K562 (cell line): Measurements from ENCODE around the gene ART4. TPM values are rescaled to one million over a fixed set of nuclear protein-coding genes. Genes with fewer than 3 reads are reported as not detected.

Experiments used
- ATAC-seq: fragments of 200-7000 bp; cut with Tn5 transposase; 3 replicates; pipeline ENCODE4 v1.9.1; 2020; ENCODE audit warnings: moderate library complexity
- BruUV-seq: library from RNA; stranded (reverse); fragments of 400-500 nt; replicated peaks from 2 replicates; lab custom pipeline; 2021; lab: Mats Ljungman, UMichigan
- CTCF ChIA-PET: fragments of 300-600 bp; formaldehyde crosslinking; extraction: SDS; loops from one replicate; lab custom pipeline; 2021; ENCODE audit warnings: low intra/inter-chr PET ratio; lab: Yijun Ruan, JAX
- POLR2A ChIA-PET: fragments of 300-600, 350-650 bp; sonication (Branson Sonifier 250); formaldehyde crosslinking; extraction: SDS; loops from one replicate; lab custom pipeline; 2021; ENCODE audit warnings: antibody characterized with exemption, inconsistent platforms; lab: Yijun Ruan, JAX
- DNase-seq, 4 experiments: peaks; one replicate each; pipeline versions ENCODE4 v3.0.0 to v3.0.0-alpha.2; 2011 to 2018; ENCODE audit warnings: low spot score in 3 of 4, mixed read lengths in 3 of 4; ENCODE audit errors: extremely low read depth in 1 of 4
- FAIRE-seq: peaks from 2 replicates; lab custom pipeline; 2011; peaks lifted over from hg19 to GRCh38; lab: Jason Lieb, UNC
- H2AFZ ChIP-seq: 2 replicates; pipeline ENCODE4 v1.6.0; 2011; ENCODE audit warnings: low read depth, low read length, control low read depth, inconsistent platforms
- H3K27ac ChIP-seq: fragments of 200-600 bp; 3 replicates; pipeline ENCODE4 v1.8.0; 2011; ENCODE audit warnings: low read depth, mild to moderate bottlenecking, control low read depth, inconsistent platforms, low read length, moderate library complexity, mixed read lengths; ENCODE audit errors: extremely low read depth
- H3K27me3 ChIP-seq, 2 experiments: fragments of 300-600 bp in 1 of 2; 2 replicates in 1 of 2; 3 replicates in 1 of 2; pipeline versions ENCODE4 v1.6.0 to v1.8.0; 2011; ENCODE audit warnings: inconsistent platforms in 2 of 2, low read length in 2 of 2, mild to moderate bottlenecking in 1 of 2, mixed read lengths in 1 of 2, moderate library complexity in 1 of 2; ENCODE audit not compliant: control insufficient read depth in 2 of 2, insufficient read depth in 2 of 2
- H3K36me3 ChIP-seq: fragments of 300-600 bp; 3 replicates; pipeline ENCODE4 v1.8.0; 2011; ENCODE audit warnings: mild to moderate bottlenecking, low read length, inconsistent platforms; ENCODE audit not compliant: control insufficient read depth, insufficient read depth
- H3K4me1 ChIP-seq, 2 experiments: fragments of 200-600 bp in 1 of 2; replicated peaks in 1 of 2; 2 replicates in 1 of 2; 3 replicates in 1 of 2; pipeline versions ENCODE4 v1.5.1 to v1.8.0; 2011; ENCODE audit warnings: inconsistent platforms in 2 of 2, low read length in 2 of 2, mild to moderate bottlenecking in 1 of 2, mixed read lengths in 1 of 2, moderate library complexity in 1 of 2; ENCODE audit not compliant: control insufficient read depth in 2 of 2, insufficient read depth in 2 of 2
- H3K4me2 ChIP-seq: 2 replicates; pipeline ENCODE4 v1.6.1; 2011; ENCODE audit warnings: low read length, control low read depth, inconsistent platforms, mixed read lengths; ENCODE audit not compliant: insufficient read depth
- H3K4me3 ChIP-seq: fragments of 200-600 bp; sonication (generic), shearing (Covaris generic); 2 replicates; pipeline ENCODE4 v1.5.1; 2016; ENCODE audit warnings: control low read depth, inconsistent platforms
- H3K79me2 ChIP-seq: fragments of 200-600 bp; 3 replicates; pipeline ENCODE4 v1.8.0; 2011; ENCODE audit warnings: low read length, inconsistent platforms; ENCODE audit not compliant: control insufficient read depth, insufficient read depth
- H3K9ac ChIP-seq, 2 experiments: 2 replicates each; pipeline versions ENCODE4 v1.6.0 to v1.6.1; 2011; ENCODE audit warnings: low read depth in 2 of 2, low read length in 2 of 2, control low read depth in 1 of 2, inconsistent platforms in 1 of 2, mild to moderate bottlenecking in 1 of 2, mixed read lengths in 1 of 2; ENCODE audit not compliant: insufficient read depth in 1 of 2
- H3K9me1 ChIP-seq: one replicate; pipeline ENCODE4 v1.6.0; 2011; ENCODE audit warnings: inconsistent platforms, mild to moderate bottlenecking, low read length, moderate library complexity; ENCODE audit not compliant: control insufficient read depth, insufficient read depth
- H3K9me3 ChIP-seq: replicated peaks from 2 replicates; pipeline ENCODE4 v1.5.1; 2011; ENCODE audit warnings: low read depth, low read length, inconsistent platforms; ENCODE audit not compliant: control insufficient read depth, insufficient read depth
- H4K20me1 ChIP-seq: replicated peaks from 2 replicates; pipeline ENCODE4 v1.6.1; 2011; ENCODE audit warnings: low read length, inconsistent platforms, mixed read lengths; ENCODE audit not compliant: control insufficient read depth, insufficient read depth
- BACH1 ChIP-seq: fragments of 200-800 bp; sonication (Bioruptor generic); IDR thresholded peaks from 2 replicates; pipeline ENCODE4 v1.6.1; 2016; ENCODE audit warnings: missing genetic modification characterization, missing compliant biosample characterization
- DIDO1 ChIP-seq: fragments of 450-650 bp; IDR thresholded peaks from 2 replicates; pipeline ENCODE4 v1.6.1; 2016; ENCODE audit warnings: low read depth, missing biosample characterization, missing genetic modification characterization
- KLF6 ChIP-seq: fragments of 250-450 bp; sonication (Bioruptor Pico); IDR thresholded peaks from 2 replicates; pipeline ENCODE4 v1.4.0; 2020; ENCODE audit warnings: mild to moderate bottlenecking, moderate library complexity, borderline replicate concordance
- MTA1 ChIP-seq: fragments of 450-650 bp; IDR thresholded peaks from 2 replicates; pipeline ENCODE4 v1.6.1; 2017; ENCODE audit warnings: borderline replicate concordance
- MXI1 ChIP-seq: IDR thresholded peaks from 2 replicates; pipeline ENCODE4 v1.6.1; 2011; ENCODE audit warnings: low read depth, mild to moderate bottlenecking, improper control_type of control experiment, low read length
- RAD21 ChIP-seq, 2 experiments: fragments of 250-450 bp in 1 of 2; fragments of 450-650 bp in 1 of 2; sonication (Bioruptor Pico) in 1 of 2; formaldehyde crosslinking in 1 of 2; IDR thresholded peaks in 1 of 2; conservative IDR thresholded peaks in 1 of 2; 2 replicates each; pipeline versions ENCODE4 v1.4.0 to v1.8.0; 2020 to 2022; ENCODE audit warnings: mild to moderate bottlenecking in 2 of 2, moderate library complexity in 1 of 2
- SNIP1 ChIP-seq: fragments of 450-650 bp; IDR thresholded peaks from 2 replicates; pipeline ENCODE4 v1.7.1; 2017; ENCODE audit warnings: low read depth, mild to moderate bottlenecking
- ZFX ChIP-seq: sonication (generic); formaldehyde crosslinking; IDR thresholded peaks from 2 replicates; pipeline ENCODE4 v1.8.0; 2022; ENCODE audit warnings: mild to moderate bottlenecking, missing genetic modification reagents, moderate library complexity
- ZNF696 ChIP-seq: fragments of 250-450 bp; sonication (Bioruptor Pico); conservative IDR thresholded peaks from 2 replicates; pipeline ENCODE4 v1.4.0; 2020; ENCODE audit warnings: mild to moderate bottlenecking, moderate library complexity
- in situ Hi-C: fragments of 300-500 bp; cut with MboI; formaldehyde crosslinking; loops from 4 replicates; pipeline ENCODE4 v1.15.0; 2018; ENCODE audit warnings: inconsistent platforms, mixed read lengths
- intact Hi-C: fragments of 100-400 bp; cut with micrococcal nuclease; formaldehyde crosslinking; loops from 2 replicates; pipeline ENCODE4 v1.14.2; 2022
- polyA plus RNA-seq, 8 experiments: library from polyadenylated mRNA; depleted of rRNA in 4 of 8; stranded (reverse) in 5 of 8; unstranded in 3 of 8; fragments of >200 nt; fragmentation: Nextera tagmentation in 2 of 8; fragmentation: Illumina TruSeq in 1 of 8; extraction: Ambion mirVana in 2 of 8; extraction: Trizol in 1 of 8; gene quantifications; 2 replicates each; pipeline versions ENCODE4 v1.2.1 to v1.2.3, GENCODE V29; 2011 to 2014; ENCODE audit warnings: inconsistent platforms in 1 of 8, missing spikeins in 1 of 8
- total RNA-seq, 7 experiments: library from RNA; depleted of rRNA in 6 of 7; stranded (reverse); fragments of >200 nt in 6 of 7; fragmentation: Illumina TruSeq in 2 of 7; extraction: Trizol in 2 of 7; gene quantifications; 2 replicates each; pipeline versions ENCODE4 v1.2.1 to v1.2.3, GENCODE V29; 2011 to 2021; ENCODE audit warnings: low replicate concordance in 1 of 7
- TF ChIP-seq, protein P1 (sequence below): sonication (generic); formaldehyde crosslinking; IDR thresholded peaks from 2 replicates; pipeline ENCODE4 v1.8.0; 2022; ENCODE audit warnings: mild to moderate bottlenecking, missing genetic modification reagents
- TF ChIP-seq, protein P2 (sequence below): fragments of 250-450 bp; sonication (Bioruptor Pico); IDR thresholded peaks from 2 replicates; pipeline ENCODE4 v1.8.0; 2022; ENCODE audit warnings: moderate library complexity, mild to moderate bottlenecking, inconsistent platforms
- TF ChIP-seq, protein P3 (sequence below): fragments of 250-450 bp; sonication (Bioruptor Pico); IDR thresholded peaks from 2 replicates; pipeline ENCODE4 v1.5.1; 2021; ENCODE audit warnings: mild to moderate bottlenecking

Gene ART4
- total and polyA plus RNA-seq, 9 of the 15 experiments (the other 6 are each of a cell fraction or from before 2014, with no cell fraction given): 0.07 TPM; not detected in 8

DNA sequence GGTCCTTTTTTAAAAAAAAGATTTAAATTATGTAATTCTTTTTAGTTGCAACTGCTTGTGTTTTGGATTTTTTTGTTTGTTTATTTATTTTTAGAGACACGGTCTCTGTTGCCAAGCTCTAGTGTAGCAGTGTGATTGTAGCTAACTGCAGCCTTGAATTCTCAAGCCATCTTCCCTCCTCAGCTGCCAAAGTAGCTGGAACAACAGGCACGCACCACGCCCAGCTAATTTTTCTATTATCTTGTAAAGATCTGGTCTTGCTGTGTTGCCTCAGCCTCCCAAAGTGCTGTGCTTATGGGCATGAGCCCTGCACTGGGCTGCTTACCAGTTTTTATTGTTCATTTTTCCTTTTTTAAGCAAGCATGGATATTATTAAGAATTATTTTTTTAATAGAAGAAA, 10.6 kb upstream of the ART4 start (continued):
- no peak for TF ChIP-seq MXI1
- no peak for TF ChIP-seq SNIP1
- TF ChIP-seq RAD21 (CRISPR knock-in tag; conservative IDR thresholded peaks at IDR 0.05 in 1 of 2, IDR thresholded peaks at IDR 0.05 in 1 of 2): no peak
- TF ChIP-seq MTA1: no peak
- no peak for TF ChIP-seq ZNF696 (CRISPR knock-in tag)
- TF ChIP-seq, protein P1, sequence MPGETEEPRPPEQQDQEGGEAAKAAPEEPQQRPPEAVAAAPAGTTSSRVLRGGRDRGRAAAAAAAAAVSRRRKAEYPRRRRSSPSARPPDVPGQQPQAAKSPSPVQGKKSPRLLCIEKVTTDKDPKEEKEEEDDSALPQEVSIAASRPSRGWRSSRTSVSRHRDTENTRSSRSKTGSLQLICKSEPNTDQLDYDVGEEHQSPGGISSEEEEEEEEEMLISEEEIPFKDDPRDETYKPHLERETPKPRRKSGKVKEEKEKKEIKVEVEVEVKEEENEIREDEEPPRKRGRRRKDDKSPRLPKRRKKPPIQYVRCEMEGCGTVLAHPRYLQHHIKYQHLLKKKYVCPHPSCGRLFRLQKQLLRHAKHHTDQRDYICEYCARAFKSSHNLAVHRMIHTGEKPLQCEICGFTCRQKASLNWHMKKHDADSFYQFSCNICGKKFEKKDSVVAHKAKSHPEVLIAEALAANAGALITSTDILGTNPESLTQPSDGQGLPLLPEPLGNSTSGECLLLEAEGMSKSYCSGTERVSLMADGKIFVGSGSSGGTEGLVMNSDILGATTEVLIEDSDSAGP (CRISPR knock-in tag): no peak
- TF ChIP-seq, protein P2, sequence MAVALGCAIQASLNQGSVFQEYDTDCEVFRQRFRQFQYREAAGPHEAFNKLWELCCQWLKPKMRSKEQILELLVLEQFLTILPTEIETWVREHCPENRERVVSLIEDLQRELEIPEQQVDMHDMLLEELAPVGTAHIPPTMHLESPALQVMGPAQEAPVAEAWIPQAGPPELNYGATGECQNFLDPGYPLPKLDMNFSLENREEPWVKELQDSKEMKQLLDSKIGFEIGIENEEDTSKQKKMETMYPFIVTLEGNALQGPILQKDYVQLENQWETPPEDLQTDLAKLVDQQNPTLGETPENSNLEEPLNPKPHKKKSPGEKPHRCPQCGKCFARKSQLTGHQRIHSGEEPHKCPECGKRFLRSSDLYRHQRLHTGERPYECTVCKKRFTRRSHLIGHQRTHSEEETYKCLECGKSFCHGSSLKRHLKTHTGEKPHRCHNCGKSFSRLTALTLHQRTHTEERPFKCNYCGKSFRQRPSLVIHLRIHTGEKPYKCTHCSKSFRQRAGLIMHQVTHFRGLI (CRISPR knock-in tag): no peak
- no peak for TF ChIP-seq DIDO1 (tag)
- TF ChIP-seq KLF6: no peak

DNA sequence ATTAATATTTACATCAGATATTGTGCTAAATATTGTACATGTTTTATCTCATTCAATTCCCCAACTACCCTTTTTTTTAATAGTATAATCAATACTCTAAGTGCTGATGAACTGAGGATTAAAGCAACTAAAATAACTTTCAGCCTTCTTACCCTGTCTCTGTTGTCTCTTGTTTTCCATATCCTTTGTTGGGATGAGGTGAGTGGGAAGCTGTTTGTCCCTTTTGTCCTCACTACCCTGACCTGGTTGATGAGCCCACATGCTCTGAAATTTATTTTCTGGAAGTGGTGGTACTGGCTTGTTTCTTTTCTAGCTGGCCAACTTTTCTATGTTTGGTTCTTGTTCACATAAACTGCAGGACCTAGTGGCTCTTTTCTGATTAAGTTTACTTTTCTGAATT, 9.6 kb upstream of the ART4 start:
- in situ Hi-C loops: no loop called here
- POLR2A ChIA-PET: no interaction called here
- H4K20me1 ChIP-seq: no peaks in the 10 kb centered on the region
- H3K9ac ChIP-seq: no peak overlapping the region
- H3K4me3 ChIP-seq: no peak overlapping the region
- H3K9me1 ChIP-seq: no peaks in the 10 kb centered on the region
- H3K36me3 ChIP-seq: no peaks in the 10 kb centered on the region
- H2AFZ ChIP-seq: no peak overlapping the region
- no peaks in the 10 kb centered on the region for H3K4me1 ChIP-seq
- no peak overlapping the region for H3K4me2 ChIP-seq
- no peaks in the 10 kb centered on the region for H3K27me3 ChIP-seq
- no peak overlapping the region for H3K27ac ChIP-seq
- BruUV-seq: no TSS peak
- no peaks in the 10 kb centered on the region for H3K79me2 ChIP-seq
- FAIRE-seq: no peak
- no peak for DNase-seq
- no peak for ATAC-seq
- no peaks in the 10 kb centered on the region for H3K9me3 ChIP-seq
- CTCF ChIA-PET: no interaction called here
- TF ChIP-seq, protein P3, sequence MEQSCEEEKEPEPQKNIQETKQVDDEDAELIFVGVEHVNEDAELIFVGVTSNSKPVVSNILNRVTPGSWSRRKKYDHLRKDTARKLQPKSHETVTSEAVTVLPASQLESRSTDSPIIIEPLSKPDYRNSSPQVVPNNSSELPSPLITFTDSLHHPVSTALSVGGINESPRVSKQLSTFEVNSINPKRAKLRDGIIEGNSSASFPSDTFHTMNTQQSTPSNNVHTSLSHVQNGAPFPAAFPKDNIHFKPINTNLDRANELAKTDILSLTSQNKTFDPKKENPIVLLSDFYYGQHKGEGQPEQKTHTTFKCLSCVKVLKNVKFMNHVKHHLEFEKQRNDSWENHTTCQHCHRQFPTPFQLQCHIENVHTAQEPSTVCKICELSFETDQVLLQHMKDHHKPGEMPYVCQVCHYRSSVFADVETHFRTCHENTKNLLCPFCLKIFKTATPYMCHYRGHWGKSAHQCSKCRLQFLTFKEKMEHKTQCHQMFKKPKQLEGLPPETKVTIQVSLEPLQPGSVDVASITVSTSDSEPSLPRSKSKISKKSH: no peak
- no peak for TF ChIP-seq ZFX (CRISPR knock-in tag)
- no peak for TF ChIP-seq BACH1 (tag)
- intact Hi-C loops: no loop called here
